GM20431 (cell line): Measurements from ENCODE around the gene CLUH.

Experiments
- in situ Hi-C: fragments of 300-500 bp; cut with MseI, MboI; formaldehyde crosslinking; loops from one replicate; pipeline ENCODE4 v1.15.0; 2020; ENCODE audit warnings: low sequenced_read_pairs; ENCODE audit not compliant: unreplicated experiment

Gene CLUH

GRCh38 chr17:2647957-2648356 is 63.6 kb downstream of the CLUH start:
- in situ Hi-C loops: no loop called here

GRCh38 chr17:2644971-2645370 is 66.6 kb downstream of the CLUH start:
- in situ Hi-C loops: no loop called here
